Vagina (tissue), 2 donors: ENCODE data around the gene MACROD2. TPM values are rescaled to one million over a fixed set of nuclear protein-coding genes. Genes with fewer than 3 reads are reported as not detected.

Experiments used
- DNase-seq, 2 donors: peaks; one replicate each; pipeline ENCODE4 v3.0.0-alpha.2; 2017; ENCODE audit errors: extremely low spot score in 2 of 2
- H3K27ac ChIP-seq: fragments of 200-600 bp; sonication (generic); one replicate; pipeline ENCODE4 v1.5.1; 2019
- H3K27me3 ChIP-seq: fragments of 200-600 bp; sonication (generic); one replicate; pipeline ENCODE4 v1.5.1; 2019
- H3K36me3 ChIP-seq, 2 donors: fragments of 200-600 bp; sonication (generic); one replicate each; pipeline ENCODE4 v1.5.1; 2017 to 2019
- H3K4me1 ChIP-seq: fragments of 200-600 bp; sonication (generic); one replicate; pipeline ENCODE4 v1.5.1; 2019
- H3K4me3 ChIP-seq, 2 donors: fragments of 200-600 bp; sonication (generic); 1 replicate in 1 of 2; 2 replicates in 1 of 2; pipeline ENCODE4 v1.5.1; 2016 to 2019
- H3K9me3 ChIP-seq: fragments of 200-600 bp; sonication (generic); one replicate; pipeline ENCODE4 v1.5.1; 2019
- POLR2A ChIP-seq, 2 donors: fragments of 450-650 bp; IDR thresholded peaks; one replicate each; pipeline ENCODE4 v1.6.1; 2017; ENCODE audit warnings: antibody characterized with exemption in 2 of 2, mild to moderate bottlenecking in 2 of 2, moderate library complexity in 2 of 2
- POLR2AphosphoS5 ChIP-seq, 2 donors: sonication (generic); formaldehyde crosslinking; IDR thresholded peaks; one replicate each; pipeline ENCODE4 v1.9.0; 2017; ENCODE audit warnings: antibody characterized with exemption in 2 of 2, mild to moderate bottlenecking in 2 of 2, low read depth in 1 of 2; ENCODE audit not compliant: insufficient read depth in 1 of 2
- intact Hi-C: fragments of 100-400 bp; cut with DNase I; formaldehyde crosslinking; loops from one replicate; pipeline ENCODE4 v1.15.1; 2023
- total RNA-seq: library from RNA; depleted of rRNA; stranded (reverse); fragments of >200 nt; gene quantifications from one replicate; pipeline ENCODE4 v1.2.3, GENCODE V29; 2016
- TF ChIP-seq, protein P1 (sequence below), 3 experiments: fragments of 450-650 bp in 2 of 3; fragments of 200-600 bp in 1 of 3; sonication (generic) in 1 of 3; IDR thresholded peaks; one replicate each; pipeline ENCODE4 v1.5.1; 2017 to 2019; ENCODE audit warnings: antibody characterized with exemption in 3 of 3, mild to moderate bottlenecking in 2 of 3, moderate library complexity in 2 of 3

MACROD2 gene
- total RNA-seq, 1 donor from 2014 or later: 12.5 TPM

DNA sequence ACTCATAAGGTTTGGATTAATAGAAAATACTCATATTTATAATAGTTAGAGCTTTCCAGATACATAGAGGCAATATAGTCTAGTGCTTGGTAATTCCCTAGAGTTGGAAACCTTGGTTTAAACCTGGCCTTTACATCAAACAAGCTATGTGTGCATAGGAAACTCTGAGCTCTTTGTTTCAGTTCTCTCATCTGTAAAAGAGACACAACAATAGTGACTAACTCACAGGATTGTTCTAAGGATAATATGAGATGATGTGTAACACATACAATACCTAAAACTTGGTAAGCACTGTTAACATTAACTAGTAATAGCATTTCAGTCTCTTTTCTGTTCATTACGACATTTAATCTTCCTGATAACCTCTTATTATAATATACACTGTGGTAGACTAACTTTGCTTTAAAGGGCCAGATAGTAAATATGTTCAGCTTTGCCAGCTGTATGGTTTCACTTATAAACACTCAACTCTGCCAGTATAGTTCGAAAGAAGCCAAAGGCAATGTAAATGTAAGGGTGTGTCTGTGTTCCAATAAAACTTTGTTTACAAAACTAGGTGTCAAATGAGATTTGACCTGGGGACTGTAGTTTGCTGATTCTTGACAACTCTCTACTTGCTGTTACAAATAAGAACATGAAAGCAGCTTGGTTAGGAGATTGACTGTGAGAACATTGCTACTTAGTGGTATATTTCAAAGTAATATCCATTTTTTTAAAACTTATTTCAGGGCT, 712.7 kb downstream of the MACROD2 start:
- H3K27ac ChIP-seq: no peak overlapping the region
- no peaks in the 10 kb centered on the region for H3K36me3 ChIP-seq
- no peaks in the 10 kb centered on the region for H3K27me3 ChIP-seq
- peaks cover 11% of the 10 kb centered on the region for H3K4me1 ChIP-seq
- H3K9me3 ChIP-seq: no peaks in the 10 kb centered on the region
- no peak overlapping the region for H3K4me3 ChIP-seq
- TF ChIP-seq, protein P1, sequence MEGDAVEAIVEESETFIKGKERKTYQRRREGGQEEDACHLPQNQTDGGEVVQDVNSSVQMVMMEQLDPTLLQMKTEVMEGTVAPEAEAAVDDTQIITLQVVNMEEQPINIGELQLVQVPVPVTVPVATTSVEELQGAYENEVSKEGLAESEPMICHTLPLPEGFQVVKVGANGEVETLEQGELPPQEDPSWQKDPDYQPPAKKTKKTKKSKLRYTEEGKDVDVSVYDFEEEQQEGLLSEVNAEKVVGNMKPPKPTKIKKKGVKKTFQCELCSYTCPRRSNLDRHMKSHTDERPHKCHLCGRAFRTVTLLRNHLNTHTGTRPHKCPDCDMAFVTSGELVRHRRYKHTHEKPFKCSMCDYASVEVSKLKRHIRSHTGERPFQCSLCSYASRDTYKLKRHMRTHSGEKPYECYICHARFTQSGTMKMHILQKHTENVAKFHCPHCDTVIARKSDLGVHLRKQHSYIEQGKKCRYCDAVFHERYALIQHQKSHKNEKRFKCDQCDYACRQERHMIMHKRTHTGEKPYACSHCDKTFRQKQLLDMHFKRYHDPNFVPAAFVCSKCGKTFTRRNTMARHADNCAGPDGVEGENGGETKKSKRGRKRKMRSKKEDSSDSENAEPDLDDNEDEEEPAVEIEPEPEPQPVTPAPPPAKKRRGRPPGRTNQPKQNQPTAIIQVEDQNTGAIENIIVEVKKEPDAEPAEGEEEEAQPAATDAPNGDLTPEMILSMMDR (IDR thresholded peaks at IDR 0.05): no peak
- TF ChIP-seq POLR2AphosphoS5 (IDR thresholded peaks at IDR 0.05; ENCODE audit: insufficient read depth in 1 of 2, low read depth in 1 of 2) (no peak), POLR2A (IDR thresholded peaks at IDR 0.05) (no peak)
- no peak for DNase-seq
- intact Hi-C loops: no loop called here

GRCh38 chr20:14709439-14709838, 714.1 kb downstream of the MACROD2 start:
- TF ChIP-seq POLR2A (IDR thresholded peaks at IDR 0.05) (no peak), POLR2AphosphoS5 (IDR thresholded peaks at IDR 0.05; ENCODE audit: insufficient read depth in 1 of 2, low read depth in 1 of 2) (no peak)
- TF ChIP-seq, protein P1 (IDR thresholded peaks at IDR 0.05): no peak
- no peaks in the 10 kb centered on the region for H3K9me3 ChIP-seq
- intact Hi-C loops: no loop called here
- no peaks in the 10 kb centered on the region for H3K27me3 ChIP-seq
- no peak for DNase-seq
- H3K4me3 ChIP-seq: no peak overlapping the region
- peaks cover 13% of the 10 kb centered on the region for H3K4me1 ChIP-seq
- no peak overlapping the region for H3K27ac ChIP-seq
- no peaks in the 10 kb centered on the region for H3K36me3 ChIP-seq

DNA sequence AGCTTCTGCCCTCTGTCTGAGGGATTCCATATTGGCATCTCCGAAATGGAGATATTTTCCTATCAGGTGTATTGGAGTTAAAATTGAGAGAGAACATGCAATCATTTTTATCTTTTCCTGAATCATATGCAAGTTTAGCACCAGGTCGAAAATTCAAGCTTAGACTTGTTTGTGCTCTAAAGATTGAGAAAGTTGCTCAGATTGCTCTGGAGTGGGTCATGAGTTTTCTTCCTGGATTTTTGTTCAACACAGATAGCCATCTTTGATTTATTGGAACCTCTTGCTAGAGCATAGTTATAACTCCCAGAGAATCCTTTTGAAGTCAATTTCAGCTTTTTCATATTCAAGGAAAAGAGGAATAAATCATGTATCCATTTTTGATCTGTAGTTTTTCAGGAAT, 715.6 kb downstream of the MACROD2 start:
- TF ChIP-seq POLR2A (IDR thresholded peaks at IDR 0.05) (no peak), POLR2AphosphoS5 (IDR thresholded peaks at IDR 0.05; ENCODE audit: insufficient read depth in 1 of 2, low read depth in 1 of 2) (no peak)
- TF ChIP-seq, protein P1 (IDR thresholded peaks at IDR 0.05): no peak
- intact Hi-C loops: no loop called here

GRCh38 chr20:14711652-14712051, 716.3 kb downstream of the MACROD2 start:
- no peak for DNase-seq
- Histone ChIP-seq H3K4me3 (no peak overlapping the region), H3K36me3 (no peaks in the 10 kb centered on the region), H3K9me3 (no peaks in the 10 kb centered on the region), H3K4me1 (peaks cover 13% of the 10 kb centered on the region), H3K27ac (no peak overlapping the region), H3K27me3 (no peaks in the 10 kb centered on the region)
- TF ChIP-seq, protein P1 (IDR thresholded peaks at IDR 0.05): no peak
- TF ChIP-seq POLR2A (IDR thresholded peaks at IDR 0.05): no peak
- TF ChIP-seq POLR2AphosphoS5 (IDR thresholded peaks at IDR 0.05; ENCODE audit: insufficient read depth in 1 of 2, low read depth in 1 of 2): no peak
- intact Hi-C loops: no loop called here

More for the DNA sequence above, 715.6 kb downstream of the MACROD2 start:
- no peak overlapping the region for H3K4me3 ChIP-seq
- no peaks in the 10 kb centered on the region for H3K9me3 ChIP-seq
- H3K4me1 ChIP-seq: peaks cover 13% of the 10 kb centered on the region
- H3K36me3 ChIP-seq: no peaks in the 10 kb centered on the region
- no peak overlapping the region for H3K27ac ChIP-seq
- DNase-seq: no peak
- H3K27me3 ChIP-seq: no peaks in the 10 kb centered on the region

DNA sequence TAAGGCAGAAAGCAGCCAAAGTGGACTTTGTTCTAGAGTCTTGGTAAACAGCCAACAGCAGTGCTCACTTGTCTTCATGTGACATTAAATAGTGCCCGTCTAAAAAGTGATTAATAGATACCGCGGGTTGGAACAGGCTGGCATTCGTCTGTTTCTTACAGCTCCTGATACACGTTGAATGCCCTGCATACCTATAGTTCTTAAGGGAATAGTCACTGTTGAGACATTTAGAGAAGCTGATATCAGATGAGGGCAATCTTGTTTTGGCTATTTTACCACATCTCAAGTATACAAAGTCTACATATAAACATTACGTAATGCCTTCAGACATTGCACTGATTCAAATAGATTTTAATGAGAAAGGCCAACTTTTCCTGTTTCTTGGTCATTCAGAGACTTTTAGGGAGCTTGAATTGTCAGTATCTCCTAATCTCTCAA, 717.0 kb downstream of the MACROD2 start:
- intact Hi-C loops: no loop called here
- Histone ChIP-seq H3K9me3 (no peaks in the 10 kb centered on the region), H3K4me3 (no peak overlapping the region), H3K36me3 (no peaks in the 10 kb centered on the region), H3K27ac (no peak overlapping the region), H3K27me3 (no peaks in the 10 kb centered on the region), H3K4me1 (peaks cover 13% of the 10 kb centered on the region)
- TF ChIP-seq POLR2AphosphoS5 (IDR thresholded peaks at IDR 0.05; ENCODE audit: insufficient read depth in 1 of 2, low read depth in 1 of 2): no peak
- TF ChIP-seq, protein P1 (IDR thresholded peaks at IDR 0.05): no peak
- no peak for TF ChIP-seq POLR2A (IDR thresholded peaks at IDR 0.05)
- DNase-seq: no peak
